Kasumi-1 (cell line): Measurements from ENCODE around the gene CCR6.
"Not testable (repeated sequence)": the region's sequence is repeated elsewhere in the genome, so short reads cannot be mapped to it uniquely, and the experiment has no call there.

Source experiments
- DNase-seq, 2 experiments: peaks; one replicate each; lab custom pipeline; 2025; lab: John Stamatoyannopoulos, UW

CCR6 gene

DNA sequence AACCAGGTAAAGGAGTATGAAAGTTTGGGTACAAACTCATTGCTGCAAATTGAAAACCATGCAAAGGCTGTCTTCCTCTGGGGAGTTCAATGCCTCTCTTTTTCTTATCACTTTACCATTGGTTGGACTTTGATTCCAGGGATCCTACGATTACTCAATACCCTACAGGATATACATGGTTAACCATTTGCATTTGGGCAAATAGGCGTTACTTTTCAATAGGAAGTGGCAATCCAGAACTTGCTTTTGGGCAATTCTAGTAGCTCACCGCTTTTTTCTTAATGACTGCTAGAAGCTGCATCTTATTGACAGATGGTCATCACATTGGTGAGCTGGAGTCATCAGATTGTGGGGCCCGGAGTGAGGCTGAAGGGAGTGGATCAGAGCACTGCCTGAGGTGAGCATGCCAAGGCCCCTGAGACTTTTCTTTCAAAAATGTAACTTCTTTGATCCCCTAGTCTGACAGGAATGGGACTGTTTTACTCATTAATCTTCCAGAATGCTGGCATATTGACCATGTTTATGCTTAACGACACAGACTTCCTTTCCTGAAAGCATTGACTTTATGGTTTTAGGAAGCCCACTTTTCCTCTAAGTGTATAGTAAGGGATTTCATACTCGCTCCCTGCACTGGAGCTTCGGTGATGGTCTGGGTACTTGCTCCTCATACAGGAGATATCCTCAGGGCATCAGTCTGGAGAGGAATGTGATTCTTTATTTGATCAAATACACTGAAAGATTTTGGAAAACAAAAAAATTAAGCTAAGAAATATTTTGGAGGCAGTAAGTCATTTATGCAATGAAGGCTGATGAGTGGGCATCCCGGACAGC lies at the start of gene CCR6:
Gene CCR6 (plus strand): TSS at position 270 of the 831 bp plus-strand sequence. CDS start 13,039 bp downstream, outside the sequence.
- DNase-seq, result no peak

GRCh38 chr6:167073679-167074274 lies 49.1 kb upstream of the CCR6 start:
- DNase-seq, result peak; percentile 42 to 43

GRCh38 chr6:167077241-167077932 lies 45.5 kb upstream of the CCR6 start:
- no peak for DNase-seq

DNA sequence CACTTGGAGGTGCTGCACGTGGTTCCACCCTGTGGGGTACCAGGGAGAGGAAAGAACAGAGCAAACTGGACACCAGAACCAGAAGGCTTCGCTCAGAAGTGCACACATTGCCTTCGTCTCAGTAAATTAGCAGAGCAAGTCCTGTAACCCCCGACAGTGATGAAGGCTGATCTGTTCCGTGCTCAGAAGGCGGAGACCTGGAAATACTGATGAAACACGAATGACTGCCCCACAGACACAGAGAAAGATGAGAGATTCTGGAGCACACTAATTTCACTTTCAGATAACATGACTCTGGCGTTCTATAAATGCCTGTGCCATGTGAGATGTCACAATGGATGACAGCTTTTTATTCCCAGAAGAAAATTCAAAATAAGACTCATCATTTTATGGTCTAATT lies 44.2 kb upstream of the CCR6 start:
- no peak for DNase-seq

- DNase-seq, result no peak
Observed at GRCh38 chr6:167079853-167080297, 43.0 kb upstream of the CCR6 start.

DNA sequence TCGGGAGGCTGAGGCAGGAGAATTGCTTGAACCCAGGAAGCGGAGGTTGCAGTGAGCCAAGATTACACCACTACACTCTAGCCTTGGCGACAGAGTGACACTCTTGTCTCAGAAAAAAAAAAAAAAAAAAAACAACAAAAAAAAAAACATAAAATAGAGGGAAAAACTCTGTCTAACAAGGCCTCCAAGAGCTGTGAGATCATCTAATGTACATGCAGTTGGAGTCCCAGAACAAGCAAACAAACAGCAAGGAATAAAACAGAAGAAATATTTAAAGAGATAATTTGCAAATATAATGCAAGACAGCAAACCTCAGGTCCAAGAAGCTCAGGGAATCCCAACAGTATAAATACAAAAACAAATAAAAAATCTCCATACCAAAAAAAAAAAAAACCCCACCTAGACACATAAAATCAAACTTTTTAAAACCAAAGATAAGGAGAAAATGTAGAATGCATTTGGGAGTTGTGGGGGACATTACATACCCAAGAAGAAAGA lies 35.0 kb upstream of the CCR6 start:
- DNase-seq, result no peak

DNA sequence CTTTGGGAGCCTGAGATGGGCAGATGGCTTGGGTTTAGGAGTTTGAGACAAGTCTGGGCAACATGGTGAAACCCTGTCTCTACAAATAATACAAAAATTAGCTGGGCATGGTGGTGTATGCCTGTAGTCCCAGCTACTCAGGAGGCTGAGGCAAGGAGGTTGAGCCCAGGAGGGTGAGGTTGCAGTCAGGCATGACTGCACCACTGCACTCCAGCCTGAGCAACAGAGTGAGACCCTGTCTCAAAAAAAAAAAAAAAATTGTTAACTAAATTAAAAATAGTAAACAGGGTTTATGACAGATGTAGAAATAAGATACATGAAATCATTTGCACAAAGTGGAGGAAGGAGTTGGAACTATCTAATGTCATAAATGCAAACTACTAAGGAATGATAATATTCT lies 34.2 kb upstream of the CCR6 start:
- not testable (repeated sequence) for DNase-seq

- DNase-seq, result peak in 1 of 2 experiments; percentile 8
Observed at GRCh38 chr6:167089243-167090142, 33.4 kb upstream of the CCR6 start.

DNA sequence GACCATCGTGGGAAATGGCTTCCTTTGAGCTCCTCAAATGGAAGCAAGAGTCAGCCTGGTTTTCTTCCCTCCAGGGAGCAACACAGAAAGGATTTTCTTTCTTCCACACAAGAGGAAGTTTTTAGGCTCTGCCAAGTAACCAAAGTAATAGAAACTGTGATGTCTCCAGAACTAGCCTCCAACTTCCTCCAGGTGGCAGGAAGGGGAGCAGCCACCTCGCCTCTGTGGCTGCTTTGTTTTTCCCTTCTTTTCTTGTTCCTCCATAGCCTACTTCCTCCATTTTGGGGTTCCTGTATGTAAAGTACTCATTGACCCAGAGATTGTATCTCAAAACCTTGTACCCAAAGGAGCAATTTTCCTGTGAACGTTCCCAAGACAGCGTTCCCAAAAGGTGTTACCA lies 32.7 kb upstream of the CCR6 start:
- peak; percentile 71 to 80 for DNase-seq

DNA sequence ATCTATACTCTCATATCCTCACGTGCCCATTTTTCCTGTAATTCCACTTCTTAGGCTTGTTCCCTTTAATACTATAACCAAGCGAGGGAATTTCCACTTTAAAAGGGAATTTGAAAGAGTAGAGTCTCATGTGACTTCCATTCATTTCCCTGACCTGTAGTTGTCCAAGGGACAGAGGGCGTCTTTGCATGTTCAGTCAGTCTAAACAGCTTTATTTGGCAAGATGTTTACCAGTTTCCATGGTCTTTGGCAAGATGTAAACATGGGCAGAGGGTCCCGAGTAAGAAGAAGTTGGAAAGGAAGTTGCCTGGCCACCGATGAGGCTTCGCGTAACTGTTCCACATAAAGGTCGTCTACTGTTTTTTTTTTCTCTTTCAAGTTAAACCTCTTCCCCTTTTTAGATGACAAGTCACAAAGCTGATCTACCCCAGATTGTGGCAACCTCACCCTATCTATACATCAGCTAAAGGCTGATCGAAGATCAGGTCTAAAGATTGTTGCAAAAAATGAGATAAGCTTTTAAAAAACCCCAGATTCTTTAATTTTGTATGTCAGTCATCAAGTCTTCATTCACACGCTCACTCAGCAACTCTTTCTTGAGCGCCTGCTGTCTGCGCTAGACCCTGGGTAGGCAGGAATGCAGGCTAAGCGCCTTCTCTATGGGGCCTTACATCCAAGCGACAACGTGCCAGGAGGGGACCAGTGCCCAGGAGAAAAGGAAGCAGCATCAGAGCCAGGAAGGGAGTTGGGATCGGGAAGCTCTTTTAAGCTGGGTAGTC lies 31.7 kb upstream of the CCR6 start:
- peak; percentile 63 to 71 for DNase-seq

DNA sequence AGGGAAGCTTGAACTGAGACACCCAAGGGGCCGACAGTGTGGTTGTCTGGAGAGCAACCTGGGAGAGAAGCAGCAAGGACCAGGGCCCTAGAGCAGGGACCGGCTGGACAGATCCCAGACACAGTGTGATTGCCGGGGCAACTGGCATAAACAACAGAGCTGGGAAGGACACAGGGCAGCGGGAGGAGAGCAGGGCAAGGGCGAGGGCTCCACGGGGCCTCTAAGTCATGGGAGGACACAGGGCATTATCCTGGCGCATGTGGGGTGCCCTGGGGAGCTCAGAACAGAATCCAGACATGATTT lies 31.1 kb upstream of the CCR6 start:
- DNase-seq, result no peak

GRCh38 chr6:167092672-167093339 lies 30.1 kb upstream of the CCR6 start:
- DNase-seq, result peak; percentile 7 to 26

DNA sequence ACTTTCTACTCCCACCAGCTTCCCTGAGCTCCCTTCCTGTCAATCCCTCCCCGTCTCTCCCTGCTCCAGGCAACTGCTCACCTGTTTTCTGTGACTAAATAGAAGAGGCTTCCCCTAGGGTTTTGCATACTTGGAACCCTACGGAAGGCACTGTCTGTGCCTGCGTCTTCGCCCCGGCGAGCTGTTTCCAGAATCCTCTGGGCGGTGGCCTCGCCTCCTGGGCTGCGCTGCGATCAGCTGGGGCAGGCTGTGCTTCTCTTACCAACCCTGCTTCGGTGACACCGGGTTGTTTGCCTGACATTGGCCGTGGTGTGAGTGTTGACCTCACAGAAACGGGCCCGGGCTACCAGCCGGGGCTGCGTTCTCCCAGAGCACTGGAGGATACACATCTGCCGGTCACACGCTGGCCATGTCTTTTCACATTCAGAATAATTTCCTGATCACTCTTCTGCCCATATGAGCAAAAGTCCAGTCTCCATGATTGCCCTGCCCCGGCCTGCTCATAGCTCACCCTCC lies 29.4 kb upstream of the CCR6 start:
- DNase-seq, result no peak

GRCh38 chr6:167093922-167094432 lies 28.9 kb upstream of the CCR6 start:
- no peak for DNase-seq

- peak in 1 of 2 experiments; percentile 4 for DNase-seq
Observed at GRCh38 chr6:167094436-167094819, 28.5 kb upstream of the CCR6 start.

- DNase-seq, result peak; percentile 2 to 23
Observed at GRCh38 chr6:167094820-167095637, 27.9 kb upstream of the CCR6 start.

GRCh38 chr6:167095888-167096287 lies 27.0 kb upstream of the CCR6 start:
- no peak for DNase-seq

- no peak for DNase-seq
Observed at GRCh38 chr6:167096991-167097390, 25.9 kb upstream of the CCR6 start.

DNA sequence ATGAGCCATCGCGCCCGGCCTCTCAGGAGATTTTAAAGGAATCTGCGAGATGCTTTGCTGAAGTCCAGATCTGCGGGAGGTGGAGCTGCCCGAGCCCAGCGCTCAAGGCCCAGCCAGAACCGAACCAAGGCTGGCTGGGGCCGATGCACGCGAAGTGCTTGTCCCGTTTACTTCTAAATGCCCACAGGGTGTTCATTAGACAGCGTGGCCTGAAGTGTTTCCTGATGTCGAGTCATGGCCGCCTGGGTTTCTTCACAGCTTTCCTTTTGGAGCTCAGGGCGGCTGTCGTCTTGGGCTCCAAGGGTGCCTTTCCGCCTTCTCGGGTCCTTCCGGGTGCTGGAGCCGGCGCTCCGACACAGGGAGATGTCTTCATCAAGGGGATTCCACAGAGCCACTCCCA lies 25.1 kb upstream of the CCR6 start:
- DNase-seq, result no peak
